ENCODE measurements around the gene NOP53. TPM values are rescaled to one million over a fixed set of nuclear protein-coding genes. Genes with fewer than 3 reads are reported as not detected.
A peak's percentile ranks its signal among the peaks of the same experiment; 100 is the strongest.

The NOP53 gene
- total RNA-seq, 1 donor from 2014 or later: 89.9 TPM

DNA sequence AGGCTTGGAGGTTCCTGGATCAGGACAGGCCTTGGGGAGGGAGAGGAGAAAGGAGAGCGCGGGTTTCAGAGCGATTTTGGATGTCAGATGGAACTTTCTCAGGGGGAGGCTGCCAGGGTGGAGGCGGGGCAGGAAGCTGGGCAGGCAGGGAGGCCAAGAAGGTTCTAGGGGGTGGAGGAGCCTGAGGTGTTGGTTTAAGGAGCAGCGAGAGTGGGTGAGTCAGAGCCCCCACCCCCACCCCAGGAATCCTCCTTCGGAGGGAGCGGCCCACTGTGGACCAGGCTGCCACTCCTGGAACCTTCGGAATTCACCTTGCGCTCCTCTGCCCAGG, 15.9 kb upstream of the NOP53 start:
- peaks cover 27% of the 10 kb centered on the region for H3K79me2 ChIP-seq (ENCODE audit: insufficient read depth, low read length)
- peak overlapping the region; percentile 3 for H3K4me3 ChIP-seq (ENCODE audit: insufficient read depth, low read depth, low read length)
- H3K9ac ChIP-seq (ENCODE audit: low read length): peak overlapping the region; percentile 68
- H3K9me3 ChIP-seq (ENCODE audit: insufficient read depth, low read depth, low read length): no peaks in the 10 kb centered on the region
- peaks cover 23% of the 10 kb centered on the region for H4K20me1 ChIP-seq (ENCODE audit: insufficient read depth, low read length)
- peak overlapping the region; percentile 74 for H3K27ac ChIP-seq (ENCODE audit: low read depth, low read length)
- H3K9me3 Mint-ChIP-seq (ENCODE audit: unreplicated experiment): no peaks in the 10 kb centered on the region
- DNase-seq (ENCODE audit: low read depth) (peak; percentile 88), FAIRE-seq (no peak)
- H3K27ac Mint-ChIP-seq (ENCODE audit: unreplicated experiment): peak overlapping the region; percentile 98
- peaks cover 19% of the 10 kb centered on the region for H3K4me1 Mint-ChIP-seq (ENCODE audit: low read depth, unreplicated experiment)
- H3K36me3 ChIP-seq (ENCODE audit: insufficient read depth, low read length): peaks cover 16% of the 10 kb centered on the region
- no peaks in the 10 kb centered on the region for H3K27me3 ChIP-seq (ENCODE audit: insufficient read depth, low read length)
- peaks cover 36% of the 10 kb centered on the region for H3K36me3 Mint-ChIP-seq (ENCODE audit: low read depth, unreplicated experiment)
- no peak for TF ChIP-seq EZH2 (IDR thresholded peaks at IDR 0.05; ENCODE audit: insufficient read depth, low read length)
- TF ChIP-seq, protein P1, sequence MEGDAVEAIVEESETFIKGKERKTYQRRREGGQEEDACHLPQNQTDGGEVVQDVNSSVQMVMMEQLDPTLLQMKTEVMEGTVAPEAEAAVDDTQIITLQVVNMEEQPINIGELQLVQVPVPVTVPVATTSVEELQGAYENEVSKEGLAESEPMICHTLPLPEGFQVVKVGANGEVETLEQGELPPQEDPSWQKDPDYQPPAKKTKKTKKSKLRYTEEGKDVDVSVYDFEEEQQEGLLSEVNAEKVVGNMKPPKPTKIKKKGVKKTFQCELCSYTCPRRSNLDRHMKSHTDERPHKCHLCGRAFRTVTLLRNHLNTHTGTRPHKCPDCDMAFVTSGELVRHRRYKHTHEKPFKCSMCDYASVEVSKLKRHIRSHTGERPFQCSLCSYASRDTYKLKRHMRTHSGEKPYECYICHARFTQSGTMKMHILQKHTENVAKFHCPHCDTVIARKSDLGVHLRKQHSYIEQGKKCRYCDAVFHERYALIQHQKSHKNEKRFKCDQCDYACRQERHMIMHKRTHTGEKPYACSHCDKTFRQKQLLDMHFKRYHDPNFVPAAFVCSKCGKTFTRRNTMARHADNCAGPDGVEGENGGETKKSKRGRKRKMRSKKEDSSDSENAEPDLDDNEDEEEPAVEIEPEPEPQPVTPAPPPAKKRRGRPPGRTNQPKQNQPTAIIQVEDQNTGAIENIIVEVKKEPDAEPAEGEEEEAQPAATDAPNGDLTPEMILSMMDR (IDR thresholded peaks at IDR 0.05; ENCODE audit: insufficient read depth, low read depth, low read length): no peak
- H3K4me2 ChIP-seq (ENCODE audit: low read length): peak overlapping the region; percentile 79
- no peaks in the 10 kb centered on the region for H3K27me3 Mint-ChIP-seq (ENCODE audit: low read depth, unreplicated experiment)
- peak overlapping the region; percentile 75 for H3K4me3 Mint-ChIP-seq (ENCODE audit: unreplicated experiment)
- peaks cover 20% of the 10 kb centered on the region for H3K4me1 ChIP-seq (ENCODE audit: insufficient read depth, low read length)
- peak overlapping the region; percentile 30 for H2AFZ ChIP-seq (ENCODE audit: low read depth, low read length)

DNA sequence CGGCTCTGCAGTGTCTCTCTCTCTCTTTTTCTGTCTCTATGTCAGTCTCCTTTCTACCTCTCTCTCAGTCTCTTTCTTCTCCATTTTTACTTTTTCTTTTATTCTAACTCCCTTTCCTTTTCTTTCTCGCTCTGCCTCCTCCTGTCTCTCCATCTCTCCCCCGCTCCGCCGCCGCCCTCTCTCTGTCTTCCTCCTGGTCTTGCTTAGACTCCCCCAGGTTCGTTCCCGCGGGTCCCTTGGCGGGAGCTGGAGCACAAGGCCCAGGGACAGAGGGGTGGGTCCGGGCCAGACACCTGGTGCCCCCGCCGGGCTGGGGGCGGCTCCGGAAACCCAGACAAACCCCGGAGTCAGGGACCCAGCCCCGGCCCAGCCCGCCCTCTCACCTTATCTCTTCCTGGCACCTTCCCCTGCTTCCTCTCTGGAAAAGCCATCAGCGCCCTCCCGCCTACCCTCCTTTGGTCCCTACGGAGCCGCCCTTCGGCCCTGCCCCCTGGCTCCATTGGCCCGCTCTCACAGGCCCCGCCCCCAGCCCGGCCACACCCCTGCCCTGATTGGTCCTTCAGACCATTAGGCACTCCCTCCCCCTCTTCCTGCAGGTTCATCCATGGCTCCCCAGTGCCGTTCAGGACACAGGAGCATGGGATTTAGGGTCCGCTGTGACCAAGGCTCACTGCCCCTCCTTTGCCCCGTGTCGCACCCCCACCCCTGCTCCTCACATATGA, 15.4 kb upstream of the NOP53 start:
- Mint-ChIP-seq H3K9me3 (ENCODE audit: unreplicated experiment) (no peaks in the 10 kb centered on the region), H3K4me3 (ENCODE audit: unreplicated experiment) (peak overlapping the region; percentile 75), H3K27me3 (ENCODE audit: low read depth, unreplicated experiment) (no peaks in the 10 kb centered on the region), H3K36me3 (ENCODE audit: low read depth, unreplicated experiment) (peaks cover 35% of the 10 kb centered on the region), H3K27ac (ENCODE audit: unreplicated experiment) (peak overlapping the region; percentile 98), H3K4me1 (ENCODE audit: low read depth, unreplicated experiment) (peaks cover 19% of the 10 kb centered on the region)
- H2AFZ ChIP-seq (ENCODE audit: low read depth, low read length): no peak overlapping the region
- peaks cover 15% of the 10 kb centered on the region for H3K36me3 ChIP-seq (ENCODE audit: insufficient read depth, low read length)
- H3K79me2 ChIP-seq (ENCODE audit: insufficient read depth, low read length): peaks cover 26% of the 10 kb centered on the region
- H3K27me3 ChIP-seq (ENCODE audit: insufficient read depth, low read length): no peaks in the 10 kb centered on the region
- H3K4me1 ChIP-seq (ENCODE audit: insufficient read depth, low read length): peaks cover 20% of the 10 kb centered on the region
- no peak for FAIRE-seq
- no peak for DNase-seq (ENCODE audit: low read depth)
- no peak for TF ChIP-seq EZH2 (IDR thresholded peaks at IDR 0.05; ENCODE audit: insufficient read depth, low read length)
- TF ChIP-seq, protein P1 (IDR thresholded peaks at IDR 0.05; ENCODE audit: insufficient read depth, low read depth, low read length): no peak
- peak overlapping the region; percentile 68 for H3K9ac ChIP-seq (ENCODE audit: low read length)
- peak overlapping the region; percentile 79 for H3K4me2 ChIP-seq (ENCODE audit: low read length)
- no peaks in the 10 kb centered on the region for H3K9me3 ChIP-seq (ENCODE audit: insufficient read depth, low read depth, low read length)
- H3K4me3 ChIP-seq (ENCODE audit: insufficient read depth, low read depth, low read length): peak overlapping the region; percentile 3
- H3K27ac ChIP-seq (ENCODE audit: low read depth, low read length): peak overlapping the region; percentile 74
- H4K20me1 ChIP-seq (ENCODE audit: insufficient read depth, low read length): peaks cover 24% of the 10 kb centered on the region

DNA sequence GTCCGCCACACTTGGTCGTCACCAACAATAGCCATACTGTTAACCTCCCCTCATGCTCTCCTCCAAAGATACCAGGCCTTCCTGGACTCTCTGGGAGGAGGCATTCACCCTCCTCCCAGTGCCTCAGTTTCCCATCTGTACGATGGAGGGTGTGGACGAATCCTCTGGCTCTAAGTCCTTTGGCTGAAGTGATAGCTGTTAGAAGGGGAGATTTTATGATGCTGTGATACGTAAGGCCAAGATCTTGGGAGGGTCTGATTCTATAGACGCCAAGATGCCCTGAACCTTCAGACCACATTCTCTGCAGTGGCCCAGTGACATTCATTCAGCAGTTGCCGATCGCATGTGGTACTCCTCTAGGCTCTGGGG, 14.8 kb upstream of the NOP53 start:
- no peak for FAIRE-seq
- no peaks in the 10 kb centered on the region for H3K27me3 ChIP-seq (ENCODE audit: insufficient read depth, low read length)
- no peak overlapping the region for H3K27ac ChIP-seq (ENCODE audit: low read depth, low read length)
- no peak overlapping the region for H2AFZ ChIP-seq (ENCODE audit: low read depth, low read length)
- H3K27ac Mint-ChIP-seq (ENCODE audit: unreplicated experiment): peak overlapping the region; percentile 47
- peaks cover 19% of the 10 kb centered on the region for H3K4me1 Mint-ChIP-seq (ENCODE audit: low read depth, unreplicated experiment)
- no peak overlapping the region for H3K4me3 ChIP-seq (ENCODE audit: insufficient read depth, low read depth, low read length)
- no peak for DNase-seq (ENCODE audit: low read depth)
- peaks cover 31% of the 10 kb centered on the region for H3K36me3 Mint-ChIP-seq (ENCODE audit: low read depth, unreplicated experiment)
- H3K4me2 ChIP-seq (ENCODE audit: low read length): no peak overlapping the region
- peaks cover 28% of the 10 kb centered on the region for H4K20me1 ChIP-seq (ENCODE audit: insufficient read depth, low read length)
- no peak overlapping the region for H3K4me3 Mint-ChIP-seq (ENCODE audit: unreplicated experiment)
- peaks cover 26% of the 10 kb centered on the region for H3K79me2 ChIP-seq (ENCODE audit: insufficient read depth, low read length)
- H3K36me3 ChIP-seq (ENCODE audit: insufficient read depth, low read length): peaks cover 18% of the 10 kb centered on the region
- no peaks in the 10 kb centered on the region for H3K27me3 Mint-ChIP-seq (ENCODE audit: low read depth, unreplicated experiment)
- no peak overlapping the region for H3K9ac ChIP-seq (ENCODE audit: low read length)
- TF ChIP-seq, protein P1 (IDR thresholded peaks at IDR 0.05; ENCODE audit: insufficient read depth, low read depth, low read length): no peak
- no peak for TF ChIP-seq EZH2 (IDR thresholded peaks at IDR 0.05; ENCODE audit: insufficient read depth, low read length)
- H3K9me3 ChIP-seq (ENCODE audit: insufficient read depth, low read depth, low read length): no peaks in the 10 kb centered on the region
- peaks cover 20% of the 10 kb centered on the region for H3K4me1 ChIP-seq (ENCODE audit: insufficient read depth, low read length)
- H3K9me3 Mint-ChIP-seq (ENCODE audit: unreplicated experiment): no peaks in the 10 kb centered on the region

Measured in astrocyte (in vitro differentiated cells and primary cell).